Lower leg skin (tissue), 4 donors: ENCODE results near the gene TCERG1L. TPM values are rescaled to one million over a fixed set of nuclear protein-coding genes. Genes with fewer than 3 reads are reported as not detected.
"Not testable (repeated sequence)": the region's sequence is repeated elsewhere in the genome, so short reads cannot be mapped to it uniquely, and the experiment has no call there.

Experiments
- DNase-seq, 2 donors: peaks; one replicate each; pipeline ENCODE4 v3.0.0-alpha.2; 2019; ENCODE audit warnings: low spot score in 2 of 2
- H3K4me3 ChIP-seq: fragments of 200-600 bp; sonication (generic); 2 replicates; pipeline ENCODE4 v1.5.1; 2017; ENCODE audit warnings: mild to moderate bottlenecking, low read depth; ENCODE audit not compliant: poor library complexity, severe bottlenecking
- POLR2A ChIP-seq, 2 donors: fragments of 450-650 bp; IDR thresholded peaks; one replicate each; pipeline ENCODE4 v1.6.1; 2016 to 2017; ENCODE audit warnings: antibody characterized with exemption in 2 of 2, mild to moderate bottlenecking in 1 of 2, moderate library complexity in 1 of 2
- WGBS, 2 donors: methylation state at CpG; one replicate each; pipeline ENCODE4 v1.1.5; 2018; 5-methylcytosine and 5-hydroxymethylcytosine counted together
- intact Hi-C: fragments of 100-400 bp; cut with DNase I; formaldehyde crosslinking; loops from one replicate; pipeline ENCODE4 v1.15.0; 2023; ENCODE audit warnings: low total_unique reads
- total RNA-seq, 4 donors: library from RNA; depleted of rRNA; stranded (reverse); fragments of >200 nt; gene quantifications; one replicate each; pipeline ENCODE4 v1.1.0, GENCODE V29; 2016
- TF ChIP-seq, protein P1 (sequence below), 3 donors: fragments of 450-650 bp; IDR thresholded peaks; one replicate each; pipeline ENCODE4 v1.5.1; 2016; ENCODE audit warnings: antibody characterized with exemption in 3 of 3, mild to moderate bottlenecking in 3 of 3, moderate library complexity in 2 of 3

Gene TCERG1L
- total RNA-seq, 4 donors from 2014 or later: 0.57 to 1.1 (median 0.90) TPM

DNA sequence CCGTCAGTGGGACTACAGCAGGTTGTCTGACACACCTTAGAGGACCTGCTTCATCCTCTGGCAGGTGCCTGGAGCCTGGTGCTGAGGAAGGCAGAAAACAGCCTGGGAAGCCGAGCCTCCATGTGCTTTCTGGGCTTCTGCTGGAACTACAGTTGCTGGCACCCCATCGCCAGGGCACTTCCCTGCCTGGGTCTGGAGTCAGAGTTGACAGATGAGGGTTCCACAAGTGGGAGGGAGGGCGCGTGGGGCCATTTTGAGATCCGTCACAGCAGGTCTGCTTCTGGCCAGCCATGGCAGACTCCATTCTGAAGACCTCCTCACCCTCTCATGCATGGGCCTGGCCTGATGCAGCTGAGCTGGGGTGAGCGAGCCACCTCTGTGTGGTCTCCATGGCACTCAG, 33.2 kb upstream of the TCERG1L start:
- no peak overlapping the region for H3K4me3 ChIP-seq
- no peak for TF ChIP-seq POLR2A (IDR thresholded peaks at IDR 0.05)
- TF ChIP-seq, protein P1, sequence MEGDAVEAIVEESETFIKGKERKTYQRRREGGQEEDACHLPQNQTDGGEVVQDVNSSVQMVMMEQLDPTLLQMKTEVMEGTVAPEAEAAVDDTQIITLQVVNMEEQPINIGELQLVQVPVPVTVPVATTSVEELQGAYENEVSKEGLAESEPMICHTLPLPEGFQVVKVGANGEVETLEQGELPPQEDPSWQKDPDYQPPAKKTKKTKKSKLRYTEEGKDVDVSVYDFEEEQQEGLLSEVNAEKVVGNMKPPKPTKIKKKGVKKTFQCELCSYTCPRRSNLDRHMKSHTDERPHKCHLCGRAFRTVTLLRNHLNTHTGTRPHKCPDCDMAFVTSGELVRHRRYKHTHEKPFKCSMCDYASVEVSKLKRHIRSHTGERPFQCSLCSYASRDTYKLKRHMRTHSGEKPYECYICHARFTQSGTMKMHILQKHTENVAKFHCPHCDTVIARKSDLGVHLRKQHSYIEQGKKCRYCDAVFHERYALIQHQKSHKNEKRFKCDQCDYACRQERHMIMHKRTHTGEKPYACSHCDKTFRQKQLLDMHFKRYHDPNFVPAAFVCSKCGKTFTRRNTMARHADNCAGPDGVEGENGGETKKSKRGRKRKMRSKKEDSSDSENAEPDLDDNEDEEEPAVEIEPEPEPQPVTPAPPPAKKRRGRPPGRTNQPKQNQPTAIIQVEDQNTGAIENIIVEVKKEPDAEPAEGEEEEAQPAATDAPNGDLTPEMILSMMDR (IDR thresholded peaks at IDR 0.05): no peak
- WGBS, 2 donors: 77 to 85% methylated on average over 7 of the region's 7 CpGs
- peak in 1 of 2 donors; percentile 59 for DNase-seq
- intact Hi-C loops: no loop called here

DNA sequence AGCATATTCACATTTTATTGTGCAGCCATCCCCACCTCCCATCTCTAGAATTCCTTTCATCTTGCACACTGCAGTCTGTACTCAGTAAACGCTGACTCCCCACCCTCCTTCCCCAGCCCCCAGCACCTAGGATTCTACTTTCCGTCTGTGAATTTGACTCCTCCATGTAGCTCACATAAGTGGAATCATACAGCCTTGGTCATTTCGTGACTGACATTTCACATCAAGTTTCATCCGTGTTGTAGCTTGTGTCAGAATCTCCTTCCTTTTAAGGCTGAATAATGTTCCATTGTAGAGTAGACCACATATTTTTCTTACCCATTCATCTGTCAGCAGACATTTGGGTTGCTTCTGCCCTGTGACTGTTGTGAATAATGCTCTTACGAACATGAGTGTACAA, 26.2 kb upstream of the TCERG1L start:
- intact Hi-C loops: no loop called here
- peak in 1 of 2 donors; percentile 56 for DNase-seq
- no peak overlapping the region for H3K4me3 ChIP-seq
- TF ChIP-seq, protein P1 (IDR thresholded peaks at IDR 0.05): no peak
- no peak for TF ChIP-seq POLR2A (IDR thresholded peaks at IDR 0.05)
- WGBS, 2 donors: 64 to 67% methylated on average over 5 of the region's 5 CpGs

DNA sequence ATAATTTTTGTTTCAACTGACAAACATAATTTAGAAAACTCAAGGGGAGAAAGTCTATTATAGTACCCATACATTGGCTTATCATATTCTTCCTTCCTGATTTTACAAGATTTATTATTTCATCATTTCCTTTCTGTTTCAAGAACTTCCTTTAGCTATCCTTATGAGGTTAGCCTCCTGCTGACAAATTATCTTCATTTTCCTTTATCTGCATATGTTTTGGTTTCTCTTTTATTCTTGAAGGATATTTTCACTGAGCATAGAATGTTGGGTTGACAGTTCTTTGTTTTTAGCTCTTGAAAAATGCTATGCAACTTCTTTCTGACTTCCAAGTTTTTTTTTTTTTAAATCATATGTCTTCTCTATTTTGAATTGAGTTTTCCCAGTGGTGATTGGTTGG, 21.3 kb upstream of the TCERG1L start:
- intact Hi-C loops: no loop called here

DNA sequence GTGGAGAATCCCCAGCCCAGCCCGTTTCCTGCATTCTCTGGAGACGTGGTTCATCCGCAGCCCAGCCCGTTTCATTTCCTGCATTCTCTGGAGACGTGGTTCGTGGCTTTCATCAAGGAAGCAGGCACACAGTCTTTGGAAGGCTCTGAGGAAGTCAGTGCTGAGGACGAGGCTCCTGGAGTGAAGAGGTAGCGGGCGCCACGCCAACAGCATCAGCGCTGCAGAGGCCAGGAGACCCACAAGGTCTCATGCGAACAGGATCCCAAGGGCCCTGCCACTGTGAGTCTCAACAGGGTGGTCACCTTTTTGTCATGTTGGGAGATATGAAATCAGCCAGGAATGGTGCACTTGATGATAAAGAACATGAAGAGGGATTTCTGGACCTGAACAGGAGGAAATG, 12.4 kb upstream of the TCERG1L start:
- DNase-seq: no peak
- no peak overlapping the region for H3K4me3 ChIP-seq
- WGBS, 2 donors: 45 to 50% methylated on average over 12 of the region's 12 CpGs
- no peak for TF ChIP-seq POLR2A (IDR thresholded peaks at IDR 0.05)
- TF ChIP-seq, protein P1 (IDR thresholded peaks at IDR 0.05): no peak
- intact Hi-C loops: no loop called here

More for the DNA sequence above, 21.3 kb upstream of the TCERG1L start:
- TF ChIP-seq POLR2A (IDR thresholded peaks at IDR 0.05): no peak
- TF ChIP-seq, protein P1 (IDR thresholded peaks at IDR 0.05): no peak
- no peak for DNase-seq
- H3K4me3 ChIP-seq: no peak overlapping the region

DNA sequence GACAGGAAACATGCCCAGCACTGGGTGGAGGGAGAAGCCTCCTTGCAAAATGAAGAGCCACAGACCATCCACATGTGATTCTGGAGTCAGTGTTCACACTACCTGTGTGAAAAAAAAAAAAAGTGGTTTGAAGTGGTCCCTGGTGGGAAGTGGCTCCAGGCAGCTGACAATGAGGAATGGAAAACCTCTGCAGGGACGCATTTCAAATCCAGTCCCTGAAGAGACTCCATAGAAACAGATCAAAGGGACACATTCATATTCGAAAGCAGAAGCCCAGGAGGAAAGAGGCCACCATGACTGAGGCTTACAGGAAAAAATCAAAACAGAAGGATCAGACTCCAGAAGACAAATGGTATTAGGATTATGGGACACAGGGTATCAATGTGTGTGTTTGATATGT, 11.5 kb upstream of the TCERG1L start:
- 47 to 50% methylated on average over 2 of the region's 2 CpGs for WGBS, 2 donors
- TF ChIP-seq, protein P1 (IDR thresholded peaks at IDR 0.05): no peak
- no peak for TF ChIP-seq POLR2A (IDR thresholded peaks at IDR 0.05)
- H3K4me3 ChIP-seq: no peak overlapping the region
- intact Hi-C loops: no loop called here
- no peak for DNase-seq

DNA sequence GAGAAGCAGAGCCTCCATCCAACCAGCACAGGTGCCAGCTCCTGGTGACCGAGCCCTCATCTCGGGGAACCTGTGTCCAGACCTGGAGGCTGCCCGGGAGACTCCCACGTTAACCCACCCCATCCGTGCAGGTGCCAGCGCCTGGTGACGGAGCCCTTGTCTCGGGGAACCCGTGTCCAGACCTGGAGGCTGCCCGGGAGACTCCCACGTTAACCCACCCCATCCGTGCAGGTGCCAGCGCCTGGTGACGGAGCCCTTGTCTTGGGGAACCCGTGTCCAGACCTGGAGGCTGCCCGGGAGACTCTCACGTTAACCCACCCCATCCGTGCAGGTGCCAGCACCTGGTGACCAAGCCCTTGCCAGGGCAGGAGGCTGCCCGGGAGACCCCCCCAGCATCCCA, 11.1 kb upstream of the TCERG1L start:
- intact Hi-C loops, DNase-seq, H3K4me3 ChIP-seq: not testable (repeated sequence)
- 89% methylated on average over 10 to 19 of the region's 19 CpGs for WGBS, 2 donors
